SH-SY5Y (cell line): ENCODE data around the gene CSMD2.

ENCODE experiments used
- GATA2 ChIP-seq: IDR thresholded peaks from 2 replicates; pipeline ENCODE4 v1.6.1; 2011; ENCODE audit warnings: mild to moderate bottlenecking, low read depth, low read length
- GATA3 ChIP-seq: IDR thresholded peaks from 2 replicates; pipeline ENCODE4 v1.6.1; 2011; ENCODE audit warnings: low read depth, mild to moderate bottlenecking, low read length, moderate library complexity

DNA sequence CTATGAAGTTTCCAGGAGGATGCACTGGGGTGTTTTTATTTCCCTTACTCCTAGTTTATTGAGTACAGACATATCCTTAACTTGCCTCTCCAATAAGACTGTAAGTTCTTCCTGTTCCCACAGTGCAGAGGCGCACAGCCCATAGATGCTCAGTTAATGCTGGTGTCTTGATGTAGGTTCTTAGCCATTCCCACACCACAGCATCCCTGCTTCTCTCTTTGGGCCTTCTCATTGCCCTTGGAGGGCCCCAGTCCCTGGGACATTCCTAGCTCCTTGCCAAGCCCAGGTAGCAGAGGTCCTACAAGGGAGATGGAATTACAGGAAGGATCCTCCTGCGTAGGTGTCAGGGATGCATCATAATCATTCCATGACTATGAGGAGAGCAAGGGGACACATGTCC, 362.8 kb downstream of the CSMD2 start:
- TF ChIP-seq GATA2 (no peak), GATA3 (no peak)
